GDM1 (cell line): ENCODE measurements around the gene CCDC88A.
"Not testable (repeated sequence)": the region's sequence is repeated elsewhere in the genome, so short reads cannot be mapped to it uniquely, and the experiment has no call there.

ENCODE experiments used
- DNase-seq: peaks from one replicate; lab custom pipeline; 2025; lab: John Stamatoyannopoulos, UW

The CCDC88A gene

GRCh38 chr2:55419679-55420438 lies at the start of gene CCDC88A:
CCDC88A (minus strand) TSS chr2:55419856; CDS start chr2:55419079, 777 bp downstream.
- peak; percentile 97 for DNase-seq

GRCh38 chr2:55461679-55462078 lies 42.0 kb upstream of the CCDC88A start:
- DNase-seq = no peak

- DNase-seq = no peak
These were observed 40.9 kb upstream of the CCDC88A start for GRCh38 chr2:55460562-55460961.

- DNase-seq = no peak
These were observed 40.1 kb upstream of the CCDC88A start for GRCh38 chr2:55459714-55460274.

- DNase-seq = no peak
These were observed 39.6 kb upstream of the CCDC88A start for GRCh38 chr2:55459279-55459678.

GRCh38 chr2:55454121-55454520 lies 34.5 kb upstream of the CCDC88A start:
- DNase-seq = no peak

GRCh38 chr2:55452879-55453278 lies 33.2 kb upstream of the CCDC88A start:
- no peak for DNase-seq

- no peak for DNase-seq
These were observed 32.0 kb upstream of the CCDC88A start for GRCh38 chr2:55451699-55452098.

GRCh38 chr2:55450014-55450413 lies 30.4 kb upstream of the CCDC88A start:
- DNase-seq = not testable (repeated sequence)

GRCh38 chr2:55442045-55442760 lies 22.5 kb upstream of the CCDC88A start:
- not testable (repeated sequence) for DNase-seq

- no peak for DNase-seq
These were observed 21.7 kb upstream of the CCDC88A start for GRCh38 chr2:55441280-55441892.

GRCh38 chr2:55439101-55439397 lies 19.4 kb upstream of the CCDC88A start:
- DNase-seq = no peak

- no peak for DNase-seq
These were observed 18.9 kb upstream of the CCDC88A start for GRCh38 chr2:55438391-55439100.

- DNase-seq = no peak
These were observed 18.1 kb upstream of the CCDC88A start for GRCh38 chr2:55437515-55438390.

- DNase-seq = no peak
These were observed 12.4 kb upstream of the CCDC88A start for GRCh38 chr2:55431982-55432627.

- DNase-seq = no peak
These were observed 10.7 kb upstream of the CCDC88A start for GRCh38 chr2:55430211-55430975.

GRCh38 chr2:55428258-55428657 lies 8.6 kb upstream of the CCDC88A start:
- no peak for DNase-seq

GRCh38 chr2:55425431-55425831 lies 5.8 kb upstream of the CCDC88A start:
- DNase-seq = no peak

- no peak for DNase-seq
These were observed 3.4 kb upstream of the CCDC88A start for GRCh38 chr2:55422876-55423665.
